HEK293 (cell line): Measurements from ENCODE around the gene IGSF21.

Source experiments
- CTCF ChIA-PET: fragments of 350-600 bp; formaldehyde crosslinking; extraction: SDS; loops from one replicate; lab custom pipeline; 2021; ENCODE audit warnings: antibody characterized with exemption; lab: Yijun Ruan, JAX
- POLR2A ChIA-PET: fragments of 300-600 bp; formaldehyde crosslinking; extraction: SDS; loops from one replicate; lab custom pipeline; 2020; ENCODE audit warnings: antibody characterized with exemption, inconsistent platforms; lab: Yijun Ruan, JAX
- H3K27ac ChIP-seq: fragments of 200-500 bp; sonication (Bioruptor generic); 2 replicates; pipeline ENCODE4 v1.5.1; 2014; ENCODE audit warnings: low read depth, low read length, control low read depth, inconsistent platforms; ENCODE audit errors: extremely low read depth
- H3K36me3 ChIP-seq, 2 experiments: fragments of 200-500 bp in 1 of 2; sonication (Bioruptor generic) in 1 of 2; 1 replicate in 1 of 2; 2 replicates in 1 of 2; pipeline ENCODE4 v1.5.1; 2014 to 2017; ENCODE audit warnings: inconsistent platforms in 2 of 2, low read length in 2 of 2; ENCODE audit not compliant: control insufficient read depth in 2 of 2, insufficient read depth in 1 of 2
- H3K4me1 ChIP-seq: fragments of 200-500 bp; sonication (Bioruptor generic); 2 replicates; pipeline ENCODE4 v1.5.1; 2014; ENCODE audit warnings: mild to moderate bottlenecking, low read length, inconsistent platforms; ENCODE audit not compliant: control insufficient read depth, insufficient read depth
- H3K4me3 ChIP-seq: 2 replicates; pipeline ENCODE4 v1.5.1; 2011; ENCODE audit warnings: low read depth, mild to moderate bottlenecking, control low read depth, low read length, moderate library complexity
- H3K9me3 ChIP-seq: fragments of 200-500 bp; sonication (Bioruptor generic); 2 replicates; pipeline ENCODE4 v1.5.1; 2014; ENCODE audit warnings: low read depth, low read length, inconsistent platforms; ENCODE audit not compliant: control insufficient read depth, insufficient read depth
- BCL11B ChIP-seq: fragments of 450-650 bp; formaldehyde crosslinking; IDR thresholded peaks from 2 replicates; pipeline ENCODE4 v1.5.1; 2016; ENCODE audit warnings: low read depth, missing biosample characterization, missing genetic modification characterization
- CTCF ChIP-seq: fragments of 450-650 bp; formaldehyde crosslinking; IDR thresholded peaks from 2 replicates; pipeline ENCODE4 v1.5.1; 2016; ENCODE audit warnings: missing biosample characterization, missing genetic modification characterization
- HOXD13 ChIP-seq: sonication (generic); formaldehyde crosslinking; IDR thresholded peaks from 2 replicates; pipeline ENCODE4 v1.8.0; 2022; ENCODE audit warnings: missing genetic modification reagents, borderline replicate concordance
- PRDM4 ChIP-seq: fragments of 450-650 bp; formaldehyde crosslinking; IDR thresholded peaks from 2 replicates; pipeline ENCODE4 v1.5.1; 2017; ENCODE audit warnings: missing biosample characterization, missing genetic modification characterization
- REST ChIP-seq: fragments of 450-650 bp; formaldehyde crosslinking; IDR thresholded peaks from 2 replicates; pipeline ENCODE4 v1.5.1; 2016; ENCODE audit warnings: missing biosample characterization, missing genetic modification characterization
- ZBTB49 ChIP-seq: fragments of 450-650 bp; formaldehyde crosslinking; IDR thresholded peaks from 2 replicates; pipeline ENCODE4 v1.5.1; 2016; ENCODE audit warnings: missing biosample characterization, missing genetic modification characterization, low read depth
- ZNF146 ChIP-seq: fragments of 450-650 bp; formaldehyde crosslinking; IDR thresholded peaks from 2 replicates; pipeline ENCODE4 v1.5.1; 2016; ENCODE audit warnings: missing biosample characterization, missing genetic modification characterization
- ZNF157 ChIP-seq: fragments of 450-650 bp; formaldehyde crosslinking; IDR thresholded peaks from 2 replicates; pipeline ENCODE4 v1.5.1; 2016; ENCODE audit warnings: missing biosample characterization, missing genetic modification characterization
- ZNF274 ChIP-seq, 2 experiments: fragments of 200-500 bp in 1 of 2; fragments of 450-650 bp in 1 of 2; sonication (Bioruptor generic) in 1 of 2; formaldehyde crosslinking in 1 of 2; IDR thresholded peaks; 2 replicates each; pipeline versions ENCODE4 v1.5.1 to v1.6.1; 2014 to 2016; ENCODE audit warnings: borderline replicate concordance in 1 of 2, inconsistent platforms in 1 of 2, low read length in 1 of 2, missing biosample characterization in 1 of 2, missing genetic modification characterization in 1 of 2
- ZNF302 ChIP-seq: fragments of 450-650 bp; formaldehyde crosslinking; IDR thresholded peaks from 2 replicates; pipeline ENCODE4 v1.5.1; 2016; ENCODE audit warnings: missing biosample characterization, missing genetic modification characterization, low read depth
- ZNF324 ChIP-seq: fragments of 450-650 bp; formaldehyde crosslinking; IDR thresholded peaks from 2 replicates; pipeline ENCODE4 v1.5.1; 2016; ENCODE audit warnings: missing biosample characterization, missing genetic modification characterization
- ZNF398 ChIP-seq: fragments of 450-650 bp; formaldehyde crosslinking; IDR thresholded peaks from 2 replicates; pipeline ENCODE4 v1.5.1; 2017; ENCODE audit warnings: missing biosample characterization, missing genetic modification characterization
- ZNF426 ChIP-seq: fragments of 450-650 bp; formaldehyde crosslinking; IDR thresholded peaks from 2 replicates; pipeline ENCODE4 v1.5.1; 2017; ENCODE audit warnings: missing biosample characterization, missing genetic modification characterization, mild to moderate bottlenecking, inconsistent platforms, moderate library complexity
- ZNF658 ChIP-seq: fragments of 450-650 bp; formaldehyde crosslinking; IDR thresholded peaks from 2 replicates; pipeline ENCODE4; 2016; ENCODE audit warnings: missing biosample characterization, missing genetic modification characterization
- ZSCAN16 ChIP-seq: fragments of 450-650 bp; formaldehyde crosslinking; IDR thresholded peaks from 2 replicates; pipeline ENCODE4 v1.5.1; 2016; ENCODE audit warnings: missing biosample characterization, missing genetic modification characterization
- ZXDB ChIP-seq: fragments of 450-650 bp; formaldehyde crosslinking; IDR thresholded peaks from 2 replicates; pipeline ENCODE4 v1.5.1; 2016; ENCODE audit warnings: missing biosample characterization, missing genetic modification characterization

The IGSF21 gene

GRCh38 chr1:18262726-18263125 lies 155.1 kb downstream of the IGSF21 start (continued):
- TF ChIP-seq ZBTB49 (tag by site-specific recombination) (no peak), HOXD13 (CRISPR knock-in tag) (no peak), ZNF398 (tag by site-specific recombination) (no peak), REST (tag by site-specific recombination) (no peak), ZNF324 (no peak), ZNF658 (tag by site-specific recombination) (no peak)
- TF ChIP-seq, all 188 proteins: peak for 0

GRCh38 chr1:18263547-18264120 lies 156.0 kb downstream of the IGSF21 start:
- ChIA-PET POLR2A (no interaction called here), CTCF (no interaction called here)
- TF ChIP-seq ZNF302 (tag by site-specific recombination) (no peak), CTCF (tag by site-specific recombination) (no peak), PRDM4 (tag by site-specific recombination) (no peak), BCL11B (no peak), ZNF274 (IDR thresholded peaks at IDR 0.05; ENCODE audit: low read length) (no peak), ZNF274 (tag by site-specific recombination; IDR thresholded peaks at IDR 0.05; ENCODE audit: borderline replicate concordance) (no peak), ZNF157 (tag by site-specific recombination) (no peak), ZNF426 (tag by site-specific recombination) (no peak), ZSCAN16 (tag by site-specific recombination) (no peak), ZXDB (tag by site-specific recombination) (no peak), ZNF146 (tag by site-specific recombination) (no peak)
- H3K4me1 ChIP-seq, result no peaks in the 10 kb centered on the region
- no peaks in the 10 kb centered on the region for H3K36me3 ChIP-seq
- H3K9me3 ChIP-seq, result no peaks in the 10 kb centered on the region
- no peak overlapping the region for H3K27ac ChIP-seq
- no peak overlapping the region for H3K4me3 ChIP-seq
